CD4-positive, alpha-beta T cell treated with Interleukin-6 at 100 ng/mL for 8 hours (primary cell): Measurements from ENCODE around the gene DUSP3.

Experiments used
- DNase-seq: peaks from one replicate; pipeline ENCODE4 v3.0.0-alpha.2; 2020; ENCODE audit warnings: mixed read lengths, low spot score

DUSP3 gene

DNA sequence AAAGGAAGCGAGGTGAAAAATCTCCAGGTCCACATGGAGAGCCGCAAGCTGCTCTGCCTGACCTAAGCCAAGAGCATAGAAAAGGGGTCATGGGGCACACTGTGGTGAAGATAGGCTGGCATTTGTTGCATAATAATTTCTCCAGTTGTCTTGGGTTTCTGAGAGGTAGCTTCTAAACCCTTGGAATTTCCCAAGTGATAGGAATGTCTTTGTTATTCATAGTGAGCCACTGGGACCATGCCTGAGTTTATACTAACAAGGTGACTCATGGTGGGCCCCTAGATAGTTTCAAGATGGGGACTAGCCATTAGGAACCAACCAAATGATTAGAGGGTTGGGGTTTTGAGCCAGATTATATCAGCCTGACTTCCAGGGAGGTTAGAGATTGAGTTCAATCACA lies 45.8 kb downstream of the DUSP3 start:
- no peak for DNase-seq

DNA sequence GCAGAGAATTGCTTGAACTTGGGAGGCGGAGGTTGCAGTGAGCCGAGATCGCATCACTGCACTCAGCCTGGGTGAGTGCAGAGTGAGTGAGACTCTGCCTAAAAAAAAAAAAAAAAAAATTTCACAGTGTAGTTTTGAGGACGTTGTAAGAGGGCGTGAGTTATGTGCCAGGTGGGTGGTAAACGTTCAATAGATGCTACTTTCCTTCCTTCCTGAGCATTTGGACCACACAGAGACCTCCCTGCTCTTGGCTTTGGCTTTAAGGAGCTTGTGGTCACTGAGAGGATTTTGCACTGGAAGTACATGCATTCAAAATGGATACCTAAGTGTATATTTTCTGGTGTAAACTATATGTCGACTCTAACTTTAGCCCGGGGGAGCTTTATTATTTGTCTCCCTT lies 50.7 kb downstream of the DUSP3 start:
- no peak for DNase-seq

DNA sequence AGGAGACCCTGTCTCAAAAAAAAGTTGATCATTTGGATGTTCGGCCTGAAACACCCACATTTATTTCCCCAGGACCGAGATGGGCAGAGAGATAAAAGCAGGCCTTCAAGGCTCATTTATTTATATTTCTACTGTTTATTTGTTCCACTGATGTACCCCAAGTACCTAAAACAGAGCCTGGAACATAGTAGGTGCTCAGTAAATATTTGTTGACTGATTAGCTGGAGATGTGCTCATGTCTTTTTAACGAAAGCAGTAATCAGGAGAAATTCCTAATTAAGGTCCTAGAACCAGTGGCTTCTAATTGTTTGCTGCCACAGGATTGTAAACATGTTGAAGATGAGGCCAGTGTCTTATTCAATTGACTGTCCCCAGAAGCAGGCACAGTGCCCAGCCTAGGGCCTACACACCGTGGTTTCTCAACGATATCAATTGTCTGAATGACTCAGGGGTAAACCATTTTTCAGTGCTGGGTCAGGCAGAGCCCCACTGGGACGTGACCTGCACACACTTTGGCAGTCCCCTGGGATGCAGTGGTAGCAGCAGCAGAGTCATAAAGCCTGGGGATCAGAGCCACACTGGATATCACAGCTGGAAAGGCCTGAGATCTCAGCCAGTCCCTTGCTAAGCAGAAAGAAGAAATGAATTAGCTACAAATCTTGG lies 54.9 kb downstream of the DUSP3 start:
- DNase-seq: no peak

DNA sequence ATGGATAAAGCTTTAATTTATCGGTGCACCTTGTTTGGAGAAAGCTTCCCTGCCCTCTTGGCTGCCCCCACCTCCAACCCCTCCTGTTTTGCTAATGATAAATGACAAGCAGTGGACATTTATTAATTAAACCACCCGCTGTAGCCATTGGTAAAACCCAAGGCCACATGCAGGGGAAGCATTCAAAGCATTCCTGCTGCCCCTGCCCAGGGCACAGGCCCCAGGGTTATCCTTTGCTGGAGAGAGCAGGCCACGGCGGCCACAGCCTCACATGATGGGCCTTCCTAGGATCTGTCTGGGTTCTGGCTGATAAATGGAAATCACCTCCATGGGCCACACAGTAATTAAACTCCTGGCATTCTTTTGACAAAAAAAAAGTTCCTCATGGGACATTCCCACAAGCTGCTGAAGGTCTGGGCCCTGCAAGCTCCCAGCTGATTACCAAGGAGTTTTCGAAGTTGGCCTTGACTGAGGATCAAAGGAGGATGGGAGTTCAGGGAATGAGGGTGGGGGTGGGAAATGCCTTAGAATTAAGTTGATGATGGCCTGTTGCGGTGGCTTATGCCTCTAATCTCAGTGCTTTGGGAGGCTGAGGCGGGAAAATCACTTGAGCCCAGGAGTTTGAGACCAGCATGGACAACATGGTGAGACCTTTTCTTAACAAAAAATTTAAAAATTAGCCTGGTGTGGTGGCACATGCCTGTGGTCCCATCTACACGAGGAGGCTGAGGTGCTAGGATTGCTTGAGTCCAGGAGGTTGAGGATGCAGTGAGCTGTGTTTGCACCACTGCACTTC lies 55.7 kb downstream of the DUSP3 start:
- no peak for DNase-seq

DNA sequence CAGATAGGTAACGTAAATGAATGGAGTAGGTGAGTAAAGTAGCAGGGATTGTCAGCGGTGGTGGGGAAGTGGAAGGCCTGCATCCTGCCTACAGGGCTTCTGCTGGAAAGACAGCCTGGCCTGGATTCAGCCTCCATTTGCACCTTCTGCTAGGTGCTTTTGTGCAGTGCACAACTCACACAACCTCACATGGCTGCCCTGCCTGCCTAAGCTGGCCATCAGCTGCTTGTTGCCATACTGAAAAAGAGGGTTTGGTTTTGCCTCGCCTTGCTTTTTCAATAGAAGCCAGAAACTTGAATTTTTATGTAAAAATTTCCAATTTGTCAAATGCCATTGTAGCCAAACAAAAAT lies 56.5 kb downstream of the DUSP3 start:
- no peak for DNase-seq

DNA sequence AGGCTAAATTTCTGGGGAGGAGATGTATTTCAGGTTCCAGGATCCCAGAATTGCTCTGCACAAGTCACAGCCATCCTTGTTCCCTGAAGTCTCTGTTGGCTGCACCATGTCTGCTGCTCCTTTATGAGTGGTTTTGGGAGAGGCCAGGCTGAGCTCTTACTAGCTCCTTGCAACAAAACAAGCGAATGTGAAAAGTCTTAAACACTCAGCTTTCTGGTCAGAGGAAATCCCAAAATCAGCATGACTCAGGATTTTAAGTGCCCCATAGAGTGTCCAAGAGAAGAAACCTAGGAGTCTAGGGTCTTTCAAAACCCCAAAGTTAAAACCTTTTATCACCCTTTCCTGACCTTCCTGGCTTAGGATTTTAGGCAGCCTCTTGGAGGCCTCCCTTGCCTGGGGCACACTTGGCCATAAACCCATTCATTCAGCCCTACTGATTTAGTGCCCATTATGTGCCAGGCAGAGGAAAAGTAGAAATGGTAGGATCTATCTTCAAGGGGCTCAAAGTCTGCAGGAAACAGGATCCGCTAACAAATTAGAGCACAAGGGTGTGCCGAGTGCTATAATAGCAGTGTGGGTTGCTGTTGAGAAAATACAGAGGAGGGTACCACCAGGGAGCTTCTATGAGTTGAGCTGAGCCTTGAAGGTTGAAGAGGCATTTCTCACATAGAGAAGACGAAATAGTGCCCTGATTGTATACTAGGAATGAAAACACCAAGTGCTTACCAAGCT lies 57.1 kb downstream of the DUSP3 start:
- DNase-seq: no peak

DNA sequence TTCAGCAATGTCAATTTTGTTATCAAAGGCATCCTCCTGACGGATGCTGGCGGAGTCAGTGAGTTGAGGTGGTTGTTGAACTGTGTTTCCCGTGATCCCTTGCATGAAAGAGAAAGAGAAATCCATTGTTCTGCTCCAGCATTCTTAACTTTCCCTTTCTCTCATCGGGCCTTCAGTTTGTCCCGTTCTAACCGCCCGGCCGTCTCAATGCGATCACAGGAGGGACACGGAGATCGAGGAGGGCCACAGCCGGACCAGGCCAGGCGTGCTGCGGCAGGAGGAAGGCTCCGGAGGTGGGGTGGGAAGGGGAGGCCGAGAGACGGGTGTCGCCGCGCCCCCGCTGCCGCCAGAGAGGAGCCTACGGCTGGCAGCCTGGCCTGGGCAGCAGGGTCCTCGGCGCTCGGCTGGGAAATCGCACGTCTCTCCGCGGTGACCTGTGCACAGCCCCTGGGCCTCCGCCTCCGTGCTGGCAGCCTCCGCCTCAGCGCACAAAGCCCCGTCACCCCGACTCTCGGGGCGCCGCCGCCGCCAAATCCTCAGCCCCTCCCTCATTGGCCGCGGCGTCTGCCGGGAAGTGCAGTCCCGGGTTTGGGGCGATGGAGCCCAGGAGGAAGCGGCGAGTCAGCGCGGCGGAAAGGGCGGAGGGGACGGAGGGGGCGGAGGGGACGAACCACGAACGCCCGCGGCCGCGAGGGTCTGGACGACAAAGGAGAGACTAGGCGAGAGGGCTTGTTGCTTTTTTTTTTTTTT lies 58.3 kb downstream of the DUSP3 start:
- DNase-seq: peak; percentile 72

DNA sequence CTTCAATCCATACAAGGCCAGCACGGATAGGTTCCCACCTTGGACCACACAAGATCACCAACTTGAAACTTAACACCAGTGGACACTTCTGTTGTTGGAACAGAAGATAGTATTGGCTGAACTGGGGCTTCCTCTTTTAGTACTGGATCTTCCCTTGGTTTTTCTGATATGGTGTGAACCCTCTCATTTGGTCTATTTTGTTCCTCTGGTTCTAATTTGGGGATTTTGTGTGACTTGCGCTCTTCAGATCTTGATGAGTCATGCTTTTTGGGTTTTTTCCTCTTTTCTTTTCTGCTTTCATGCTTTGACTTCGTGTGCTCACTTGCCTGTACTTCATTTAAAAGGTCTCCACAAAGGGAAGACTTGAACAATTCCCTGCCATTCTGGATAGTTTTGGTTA lies 59.2 kb downstream of the DUSP3 start:
- no peak for DNase-seq

DNA sequence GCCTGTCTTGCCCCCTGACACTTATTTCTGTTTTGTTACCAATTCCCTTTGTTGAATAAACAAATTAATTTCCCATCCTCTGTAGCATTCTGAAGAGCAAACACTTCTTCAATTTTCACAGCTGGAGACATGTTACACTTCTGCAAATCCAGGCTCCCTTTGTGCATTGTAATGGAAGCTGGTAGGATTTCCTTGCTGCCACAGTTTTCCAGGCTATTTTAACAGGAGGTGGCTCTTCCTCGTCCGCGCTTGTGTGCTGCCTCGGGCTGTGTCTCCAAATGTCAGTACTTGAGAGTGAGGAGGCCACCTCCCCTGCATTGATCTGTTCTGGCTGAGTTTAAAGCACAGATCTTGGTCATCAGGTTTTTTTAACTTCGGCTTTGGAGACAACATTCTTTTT lies 60.2 kb downstream of the DUSP3 start:
- no peak for DNase-seq

DNA sequence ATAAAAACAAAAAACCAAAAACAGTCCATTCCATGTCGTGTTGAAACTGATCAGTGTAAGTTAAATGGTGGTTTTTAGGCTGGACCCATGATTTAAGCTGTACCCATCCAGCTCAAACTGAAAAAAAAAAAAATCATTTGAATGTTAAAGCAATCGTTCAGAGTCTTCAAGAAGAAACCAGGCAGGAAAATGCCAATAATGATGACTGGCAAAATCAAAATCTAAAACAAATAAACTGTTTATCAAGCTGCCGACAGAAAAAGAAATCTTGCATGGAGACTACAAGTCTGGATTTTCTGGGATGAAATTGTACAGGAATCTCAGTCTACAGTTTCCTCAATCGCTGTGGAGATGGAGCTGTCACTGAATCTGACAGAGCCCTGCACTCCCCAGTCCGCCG lies 60.9 kb downstream of the DUSP3 start:
- DNase-seq: no peak
